Suprapubic skin (tissue), 4 donors: ENCODE data around the gene P2RX4. TPM values are rescaled to one million over a fixed set of nuclear protein-coding genes. Genes with fewer than 3 reads are reported as not detected.

Experiments used
- DNase-seq, 2 donors: peaks; one replicate each; pipeline ENCODE4 v3.0.0-alpha.2; 2019; ENCODE audit warnings: low spot score in 2 of 2
- H3K27ac ChIP-seq: fragments of 200-600 bp; sonication (generic); one replicate; pipeline ENCODE4 v1.5.1; 2019
- H3K27me3 ChIP-seq: fragments of 200-600 bp; sonication (generic); one replicate; pipeline ENCODE4 v1.5.1; 2019
- H3K36me3 ChIP-seq: fragments of 200-600 bp; sonication (generic); one replicate; pipeline ENCODE4 v1.5.1; 2019
- H3K4me1 ChIP-seq: fragments of 200-600 bp; sonication (generic); one replicate; pipeline ENCODE4 v1.5.1; 2019
- H3K4me3 ChIP-seq: fragments of 200-600 bp; sonication (generic); one replicate; pipeline ENCODE4 v1.5.1; 2019; ENCODE audit warnings: mild to moderate bottlenecking
- H3K9me3 ChIP-seq: fragments of 200-600 bp; sonication (generic); one replicate; pipeline ENCODE4 v1.5.1; 2019
- EP300 ChIP-seq: sonication (generic); formaldehyde crosslinking; IDR thresholded peaks from one replicate; pipeline ENCODE4 v1.6.1; 2017; ENCODE audit warnings: antibody characterized with exemption
- POLR2A ChIP-seq, 2 donors: fragments of 450-650 bp; IDR thresholded peaks; one replicate each; pipeline ENCODE4 v1.6.1; 2017; ENCODE audit warnings: antibody characterized with exemption in 2 of 2, mild to moderate bottlenecking in 2 of 2, moderate library complexity in 2 of 2
- POLR2AphosphoS5 ChIP-seq, 3 donors: sonication (generic); formaldehyde crosslinking; IDR thresholded peaks; one replicate each; pipeline ENCODE4 v1.6.1; 2017; ENCODE audit warnings: antibody characterized with exemption in 3 of 3
- WGBS: methylation state at CpG from one replicate; pipeline ENCODE4 v1.1.5; 2018; 5-methylcytosine and 5-hydroxymethylcytosine counted together
- total RNA-seq, 4 donors: library from RNA; depleted of rRNA; stranded (reverse); fragments of >200 nt; gene quantifications; one replicate each; pipeline ENCODE4 v1.1.0, GENCODE V29; 2016
- TF ChIP-seq, protein P1 (sequence below), 2 donors: fragments of 200-600 bp in 1 of 2; fragments of 450-650 bp in 1 of 2; sonication (generic) in 1 of 2; IDR thresholded peaks; one replicate each; pipeline ENCODE4 v1.5.1; 2016 to 2019; ENCODE audit warnings: antibody characterized with exemption in 2 of 2, mild to moderate bottlenecking in 1 of 2, moderate library complexity in 1 of 2

Gene P2RX4
- total RNA-seq, 4 donors from 2014 or later, result 7.9 to 22.4 (median 15.4) TPM

DNA sequence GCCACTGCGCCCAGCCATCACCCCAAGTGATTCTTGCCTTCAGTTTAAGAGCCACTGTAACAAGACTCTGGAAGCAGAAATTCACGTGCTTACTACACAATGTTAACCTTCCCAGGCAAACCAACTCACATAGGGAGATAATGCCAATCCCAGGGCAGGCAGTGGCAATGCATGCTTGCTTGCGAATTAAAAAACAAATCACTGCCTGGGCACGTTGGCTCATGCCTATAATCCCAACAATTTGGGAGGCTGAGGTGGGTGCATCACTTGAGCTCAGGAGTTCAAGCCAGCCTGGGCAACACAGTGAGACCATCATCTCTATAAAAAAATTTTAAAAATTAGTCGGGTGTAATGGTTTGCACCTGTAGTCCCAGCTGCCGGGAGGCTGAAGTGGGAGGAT, 37.8 kb upstream of the P2RX4 start:
- Histone ChIP-seq H3K27me3 (no peaks in the 10 kb centered on the region), H3K4me3 (no peak overlapping the region), H3K27ac (no peak overlapping the region), H3K9me3 (no peaks in the 10 kb centered on the region), H3K4me1 (no peaks in the 10 kb centered on the region), H3K36me3 (peaks cover 45% of the 10 kb centered on the region)
- no peak for TF ChIP-seq POLR2A (IDR thresholded peaks at IDR 0.05)
- WGBS, result 70% methylated on average over 6 of the region's 6 CpGs
- DNase-seq, result no peak

- no peak overlapping the region for H3K27ac ChIP-seq
- no peak for DNase-seq
- TF ChIP-seq, protein P1, sequence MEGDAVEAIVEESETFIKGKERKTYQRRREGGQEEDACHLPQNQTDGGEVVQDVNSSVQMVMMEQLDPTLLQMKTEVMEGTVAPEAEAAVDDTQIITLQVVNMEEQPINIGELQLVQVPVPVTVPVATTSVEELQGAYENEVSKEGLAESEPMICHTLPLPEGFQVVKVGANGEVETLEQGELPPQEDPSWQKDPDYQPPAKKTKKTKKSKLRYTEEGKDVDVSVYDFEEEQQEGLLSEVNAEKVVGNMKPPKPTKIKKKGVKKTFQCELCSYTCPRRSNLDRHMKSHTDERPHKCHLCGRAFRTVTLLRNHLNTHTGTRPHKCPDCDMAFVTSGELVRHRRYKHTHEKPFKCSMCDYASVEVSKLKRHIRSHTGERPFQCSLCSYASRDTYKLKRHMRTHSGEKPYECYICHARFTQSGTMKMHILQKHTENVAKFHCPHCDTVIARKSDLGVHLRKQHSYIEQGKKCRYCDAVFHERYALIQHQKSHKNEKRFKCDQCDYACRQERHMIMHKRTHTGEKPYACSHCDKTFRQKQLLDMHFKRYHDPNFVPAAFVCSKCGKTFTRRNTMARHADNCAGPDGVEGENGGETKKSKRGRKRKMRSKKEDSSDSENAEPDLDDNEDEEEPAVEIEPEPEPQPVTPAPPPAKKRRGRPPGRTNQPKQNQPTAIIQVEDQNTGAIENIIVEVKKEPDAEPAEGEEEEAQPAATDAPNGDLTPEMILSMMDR (IDR thresholded peaks at IDR 0.05), result no peak
- no peak for TF ChIP-seq EP300
- TF ChIP-seq POLR2A (IDR thresholded peaks at IDR 0.05), result no peak
- TF ChIP-seq POLR2AphosphoS5 (IDR thresholded peaks at IDR 0.05), result no peak
- 72% methylated on average over 16 of the region's 16 CpGs for WGBS
- H3K36me3 ChIP-seq, result peaks cover 30% of the 10 kb centered on the region
- no peaks in the 10 kb centered on the region for H3K27me3 ChIP-seq
- no peaks in the 10 kb centered on the region for H3K9me3 ChIP-seq
- H3K4me3 ChIP-seq, result no peak overlapping the region
- H3K4me1 ChIP-seq, result no peaks in the 10 kb centered on the region
These were observed 34.4 kb upstream of the P2RX4 start for GRCh38 chr12:121175383-121176119.

- no peak overlapping the region for H3K4me3 ChIP-seq
- no peak for TF ChIP-seq EP300
- TF ChIP-seq POLR2A (IDR thresholded peaks at IDR 0.05), result no peak
- TF ChIP-seq, protein P1 (IDR thresholded peaks at IDR 0.05), result no peak
- TF ChIP-seq POLR2AphosphoS5 (IDR thresholded peaks at IDR 0.05), result no peak
- no peak overlapping the region for H3K27ac ChIP-seq
- H3K9me3 ChIP-seq, result no peaks in the 10 kb centered on the region
- peaks cover 37% of the 10 kb centered on the region for H3K36me3 ChIP-seq
- no peaks in the 10 kb centered on the region for H3K4me1 ChIP-seq
- no peak for DNase-seq
- 95% methylated on average over 19 of the region's 19 CpGs for WGBS
- no peaks in the 10 kb centered on the region for H3K27me3 ChIP-seq
These were observed 33.0 kb upstream of the P2RX4 start for GRCh38 chr12:121176826-121177529.

DNA sequence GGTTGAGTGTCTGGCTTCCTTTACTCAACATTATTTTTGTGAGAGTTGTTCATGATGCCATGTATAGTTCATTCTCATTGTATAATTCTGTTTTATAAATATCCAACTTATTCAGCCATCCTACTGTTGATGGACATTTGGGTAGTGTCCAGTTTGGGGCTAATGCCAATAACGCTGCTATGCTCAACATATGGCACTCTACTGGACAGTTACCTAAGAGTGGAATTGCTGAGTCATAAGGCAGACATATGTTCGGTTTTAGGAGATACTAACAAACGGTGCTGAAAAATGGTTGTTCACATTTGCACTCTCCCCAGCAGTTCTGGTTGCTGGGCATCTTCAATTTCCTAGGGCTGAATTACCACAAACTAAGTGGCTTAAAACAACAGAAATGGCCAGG, 28.7 kb upstream of the P2RX4 start:
- no peak for DNase-seq
- no peaks in the 10 kb centered on the region for H3K9me3 ChIP-seq
- TF ChIP-seq, protein P1 (IDR thresholded peaks at IDR 0.05), result no peak
- no peak for TF ChIP-seq POLR2AphosphoS5 (IDR thresholded peaks at IDR 0.05)
- TF ChIP-seq EP300, result no peak
- no peak for TF ChIP-seq POLR2A (IDR thresholded peaks at IDR 0.05)
- H3K4me3 ChIP-seq, result no peak overlapping the region
- H3K4me1 ChIP-seq, result peaks cover 5% of the 10 kb centered on the region
- H3K36me3 ChIP-seq, result peaks cover 44% of the 10 kb centered on the region
- WGBS, result 63% methylated on average over 3 of the region's 3 CpGs
- H3K27ac ChIP-seq, result no peak overlapping the region
- H3K27me3 ChIP-seq, result no peaks in the 10 kb centered on the region

DNA sequence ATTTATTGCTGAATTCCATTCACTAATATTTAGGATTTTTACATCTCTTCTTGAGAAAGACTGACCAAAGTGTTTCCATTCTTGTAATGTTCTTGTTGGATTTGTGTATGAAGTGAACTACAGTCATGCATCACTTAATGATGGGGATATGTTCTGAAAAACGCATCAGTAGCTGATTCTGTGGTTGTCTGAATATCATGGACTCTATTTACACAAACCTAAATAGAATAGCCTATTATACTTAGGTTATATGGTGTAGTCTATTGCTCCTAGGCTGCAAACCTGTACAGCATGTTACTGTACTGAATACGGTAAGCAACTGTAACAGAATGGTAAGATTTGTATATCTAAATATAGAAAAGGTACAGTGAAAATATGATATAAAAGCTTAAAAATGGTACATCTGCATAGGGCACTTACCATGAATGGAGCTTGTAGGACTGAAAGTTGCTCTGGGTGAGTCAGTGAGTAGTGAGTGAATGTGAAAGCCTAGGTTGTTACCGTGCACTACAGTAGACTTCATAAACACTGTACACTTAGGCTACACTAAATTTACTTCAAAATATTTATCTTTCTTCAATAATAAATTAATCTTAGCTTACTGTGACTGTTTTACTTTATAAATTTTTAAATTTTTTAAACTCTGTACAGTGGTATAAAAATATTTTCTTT, 27.6 kb upstream of the P2RX4 start:
- Histone ChIP-seq H3K4me3 (no peak overlapping the region), H3K9me3 (no peaks in the 10 kb centered on the region), H3K27me3 (no peaks in the 10 kb centered on the region), H3K27ac (no peak overlapping the region), H3K4me1 (peaks cover 5% of the 10 kb centered on the region), H3K36me3 (peaks cover 43% of the 10 kb centered on the region)
- no peak for DNase-seq
- 62% methylated on average over 3 of the region's 3 CpGs for WGBS
- TF ChIP-seq EP300 (no peak), POLR2A (IDR thresholded peaks at IDR 0.05) (no peak), POLR2AphosphoS5 (IDR thresholded peaks at IDR 0.05) (no peak)
- TF ChIP-seq, protein P1 (IDR thresholded peaks at IDR 0.05), result no peak
